Peyer's patch (tissue), 4 donors: ENCODE measurements around the gene CACNA2D3. TPM values are rescaled to one million over a fixed set of nuclear protein-coding genes. Genes with fewer than 3 reads are reported as not detected.
A peak's percentile ranks its signal among the peaks of the same experiment; 100 is the strongest.
"Not testable (repeated sequence)": the region's sequence is repeated elsewhere in the genome, so short reads cannot be mapped to it uniquely, and the experiment has no call there.

Source experiments
- DNase-seq, 3 donors: peaks; one replicate each; pipeline ENCODE4 v3.0.0-alpha.2; 2017 to 2019
- H3K27ac ChIP-seq, 4 donors: fragments of 200-600 bp; sonication (generic); one replicate each; pipeline ENCODE4 v1.5.1; 2016 to 2019
- H3K27me3 ChIP-seq, 2 donors: fragments of 200-600 bp; sonication (generic); one replicate each; pipeline ENCODE4 v1.5.1; 2019
- H3K36me3 ChIP-seq, 3 donors: fragments of 200-600 bp; sonication (generic); one replicate each; pipeline ENCODE4 v1.5.1; 2016 to 2019
- H3K4me1 ChIP-seq, 4 donors: fragments of 200-600 bp; sonication (generic); one replicate each; pipeline ENCODE4 v1.5.1; 2016 to 2019
- H3K4me3 ChIP-seq, 4 donors: fragments of 200-600 bp; sonication (generic); 1 replicate in 3 of 4; 2 replicates in 1 of 4; pipeline ENCODE4 v1.5.1; 2016 to 2019; ENCODE audit warnings: mild to moderate bottlenecking in 1 of 4
- H3K9me3 ChIP-seq, 4 donors: fragments of 200-600 bp; sonication (generic); one replicate each; pipeline ENCODE4 v1.5.1; 2016 to 2019; ENCODE audit warnings: mild to moderate bottlenecking in 1 of 4
- POLR2A ChIP-seq, 2 donors: fragments of 450-650 bp; IDR thresholded peaks; one replicate each; pipeline ENCODE4 v1.5.1; 2017; ENCODE audit warnings: antibody characterized with exemption in 2 of 2, mild to moderate bottlenecking in 2 of 2, moderate library complexity in 2 of 2
- total RNA-seq, 4 donors: library from RNA; depleted of rRNA; stranded (reverse); fragments of >200 nt; gene quantifications; one replicate each; pipeline ENCODE4 v1.1.0, GENCODE V29; 2016
- TF ChIP-seq, protein P1 (sequence below), 6 experiments: fragments of 450-650 bp in 4 of 6; fragments of 200-600 bp in 2 of 6; sonication (generic) in 1 of 6; IDR thresholded peaks; one replicate each; pipeline ENCODE4 v1.5.1; 2017 to 2019; ENCODE audit warnings: antibody characterized with exemption in 6 of 6, mild to moderate bottlenecking in 3 of 6, moderate library complexity in 1 of 6

The CACNA2D3 gene
- total RNA-seq, 4 donors from 2014 or later = 0.27 to 5.0 TPM; not detected in 2

DNA sequence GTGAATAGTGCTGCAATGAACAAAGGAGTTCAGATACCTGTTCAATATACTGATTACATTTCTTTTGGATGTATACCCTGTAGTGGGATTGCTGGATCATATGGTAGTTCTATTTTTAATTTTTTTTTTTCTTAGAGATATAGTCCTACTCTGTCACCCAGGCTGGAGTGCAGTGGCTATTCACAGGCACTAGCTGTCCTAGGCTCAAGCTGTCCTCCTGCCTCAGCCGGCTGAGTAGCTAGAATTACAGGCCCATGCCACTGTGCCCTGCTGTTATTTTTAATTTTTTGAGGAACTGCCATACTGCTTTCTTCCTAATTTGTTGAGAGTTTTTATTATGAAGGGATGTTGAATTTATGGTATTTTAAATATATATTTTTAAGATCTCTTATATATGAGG lies 23.0 kb upstream of the CACNA2D3 start:
- no peaks in the 10 kb centered on the region for H3K9me3 ChIP-seq
- H3K4me3 ChIP-seq = no peak overlapping the region
- no peak for TF ChIP-seq POLR2A (IDR thresholded peaks at IDR 0.05)
- TF ChIP-seq, protein P1, sequence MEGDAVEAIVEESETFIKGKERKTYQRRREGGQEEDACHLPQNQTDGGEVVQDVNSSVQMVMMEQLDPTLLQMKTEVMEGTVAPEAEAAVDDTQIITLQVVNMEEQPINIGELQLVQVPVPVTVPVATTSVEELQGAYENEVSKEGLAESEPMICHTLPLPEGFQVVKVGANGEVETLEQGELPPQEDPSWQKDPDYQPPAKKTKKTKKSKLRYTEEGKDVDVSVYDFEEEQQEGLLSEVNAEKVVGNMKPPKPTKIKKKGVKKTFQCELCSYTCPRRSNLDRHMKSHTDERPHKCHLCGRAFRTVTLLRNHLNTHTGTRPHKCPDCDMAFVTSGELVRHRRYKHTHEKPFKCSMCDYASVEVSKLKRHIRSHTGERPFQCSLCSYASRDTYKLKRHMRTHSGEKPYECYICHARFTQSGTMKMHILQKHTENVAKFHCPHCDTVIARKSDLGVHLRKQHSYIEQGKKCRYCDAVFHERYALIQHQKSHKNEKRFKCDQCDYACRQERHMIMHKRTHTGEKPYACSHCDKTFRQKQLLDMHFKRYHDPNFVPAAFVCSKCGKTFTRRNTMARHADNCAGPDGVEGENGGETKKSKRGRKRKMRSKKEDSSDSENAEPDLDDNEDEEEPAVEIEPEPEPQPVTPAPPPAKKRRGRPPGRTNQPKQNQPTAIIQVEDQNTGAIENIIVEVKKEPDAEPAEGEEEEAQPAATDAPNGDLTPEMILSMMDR (IDR thresholded peaks at IDR 0.05) = no peak
- no peaks in the 10 kb centered on the region for H3K36me3 ChIP-seq
- H3K4me1 ChIP-seq = no peaks in the 10 kb centered on the region
- H3K27ac ChIP-seq = no peak overlapping the region
- no peak for DNase-seq
- H3K27me3 ChIP-seq = no peaks in the 10 kb centered on the region

DNA sequence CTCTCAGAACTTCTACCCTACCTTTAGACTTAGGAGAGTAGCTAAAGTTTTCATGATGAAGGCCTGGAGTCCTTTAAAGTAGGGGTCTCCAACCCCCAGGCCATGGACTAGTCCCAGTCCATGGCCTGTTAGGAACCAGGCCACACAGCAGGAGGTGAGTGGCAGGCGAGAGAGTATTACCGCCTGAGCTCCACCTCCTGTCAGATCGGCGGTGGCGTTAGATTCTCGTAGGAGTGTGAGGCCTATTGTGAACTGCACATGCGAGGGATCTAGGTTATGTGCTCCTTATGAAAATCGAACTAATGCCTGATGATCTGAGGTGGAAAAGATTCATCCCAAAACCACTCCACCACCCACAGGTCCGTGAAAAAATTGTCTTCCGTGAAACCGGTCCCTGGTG lies 18.3 kb upstream of the CACNA2D3 start:
- H3K4me1 ChIP-seq = no peaks in the 10 kb centered on the region
- H3K9me3 ChIP-seq = no peaks in the 10 kb centered on the region
- DNase-seq = no peak
- TF ChIP-seq, protein P1 (IDR thresholded peaks at IDR 0.05) = no peak
- TF ChIP-seq POLR2A (IDR thresholded peaks at IDR 0.05) = no peak
- H3K36me3 ChIP-seq = no peaks in the 10 kb centered on the region
- no peak overlapping the region for H3K4me3 ChIP-seq
- no peaks in the 10 kb centered on the region for H3K27me3 ChIP-seq
- no peak overlapping the region for H3K27ac ChIP-seq

DNA sequence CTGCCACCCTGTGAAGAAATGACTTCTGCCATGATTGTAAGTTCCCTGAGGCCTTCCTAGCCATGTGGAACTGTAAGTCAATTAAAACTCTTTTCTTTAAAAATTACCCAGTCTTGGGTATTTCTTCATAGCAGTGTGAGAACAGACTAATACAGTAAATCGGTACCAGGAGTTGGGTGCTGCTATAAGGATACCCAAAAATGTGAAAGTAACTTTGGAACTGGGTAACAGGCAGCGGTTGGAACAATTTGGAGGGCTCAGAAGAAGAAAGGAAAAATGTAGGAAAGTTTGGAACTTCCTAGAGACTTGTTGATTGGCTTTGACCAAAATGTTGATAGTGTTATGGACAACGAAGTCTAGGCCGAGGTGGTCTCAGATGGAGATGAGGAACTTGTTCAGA lies 6.2 kb upstream of the CACNA2D3 start:
- not testable (repeated sequence) for H3K9me3 ChIP-seq, H3K36me3 ChIP-seq, H3K27ac ChIP-seq

DNA sequence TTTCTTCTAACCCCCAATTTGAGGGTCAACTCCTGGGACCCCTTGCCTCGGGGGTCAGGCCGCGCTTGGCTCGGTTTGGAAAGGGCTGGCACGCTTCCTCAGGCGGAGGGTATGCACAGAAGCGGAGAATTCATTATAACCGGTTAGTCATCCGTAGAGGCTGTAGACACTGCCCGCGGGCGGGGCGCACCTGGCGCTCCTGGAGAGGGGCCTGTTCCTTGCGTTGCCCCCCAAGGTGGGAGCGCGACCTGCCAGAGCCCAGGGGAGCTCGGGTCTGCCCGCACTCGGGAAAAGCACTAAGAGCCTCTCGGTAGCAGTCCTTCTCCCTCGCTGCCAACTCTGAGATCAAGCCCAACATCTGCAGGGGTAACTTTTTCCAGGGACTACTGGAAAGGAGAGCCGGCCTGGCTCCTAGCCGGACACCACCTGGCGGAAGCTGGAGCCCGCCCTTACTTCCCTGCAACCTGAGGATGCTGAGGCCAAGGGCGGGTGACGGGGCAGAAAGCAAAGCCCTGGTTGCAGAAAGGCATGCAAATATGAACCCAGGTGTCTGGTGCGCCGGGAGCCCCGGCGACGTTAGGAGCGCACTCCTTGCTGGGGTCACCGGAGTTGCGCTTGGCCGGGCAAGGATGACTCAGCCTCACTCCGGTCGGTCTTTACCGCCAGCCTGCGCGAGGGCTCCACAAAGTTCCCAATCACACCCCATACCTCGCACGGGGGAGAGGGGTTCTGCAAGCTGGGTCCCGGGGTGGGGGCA lies 1.5 kb upstream of the CACNA2D3 start:
- DNase-seq = no peak

More for the DNA sequence above, 6.2 kb upstream of the CACNA2D3 start:
- H3K4me3 ChIP-seq, H3K27me3 ChIP-seq, DNase-seq, H3K4me1 ChIP-seq: not testable (repeated sequence)

DNA sequence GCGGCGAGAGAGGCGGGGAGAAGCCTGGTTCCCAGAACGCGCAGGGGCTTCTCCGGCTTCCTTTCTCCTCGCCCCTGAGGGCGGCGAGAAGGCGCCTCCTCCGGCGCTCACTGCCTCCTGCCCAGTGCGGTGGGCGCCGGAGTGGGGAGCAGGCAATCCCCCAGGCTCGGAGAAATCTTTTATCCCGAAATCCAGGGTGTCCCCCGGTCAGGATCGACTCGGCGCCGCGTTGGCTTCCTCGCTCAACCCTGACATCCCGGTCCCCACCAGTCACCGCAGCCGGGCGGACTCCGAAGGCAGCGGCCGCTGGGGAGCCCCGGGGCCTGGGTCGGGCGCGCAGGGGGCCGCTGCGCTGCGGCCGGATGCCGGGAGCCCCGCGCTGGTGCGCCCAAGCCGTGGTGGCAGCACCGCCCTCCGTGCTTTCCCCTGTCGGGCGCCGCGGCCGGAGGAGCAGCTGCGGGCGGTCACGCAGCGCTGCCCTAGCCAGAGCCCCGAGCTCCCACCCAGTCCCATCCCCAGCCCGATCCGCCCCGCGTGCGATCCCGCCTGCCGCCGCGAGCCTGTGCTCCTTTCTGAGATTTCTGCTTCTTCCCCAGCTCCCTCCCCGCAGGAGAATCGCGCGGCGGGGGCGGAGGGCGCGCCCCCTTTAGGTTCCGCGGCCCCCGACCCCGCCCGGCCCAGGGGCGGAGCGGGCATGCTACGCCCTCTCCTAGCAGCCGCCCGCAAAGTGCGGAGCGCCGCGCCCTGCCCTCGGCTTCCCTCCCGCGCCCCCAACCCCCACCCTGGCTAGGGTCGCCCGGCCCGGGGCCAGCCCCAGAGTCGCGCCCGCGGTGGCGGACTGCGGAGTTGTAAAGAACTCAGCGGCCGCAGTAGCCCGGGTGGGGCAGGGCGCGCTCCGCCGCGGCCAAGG lies 683 bp upstream of the CACNA2D3 start:
- Histone ChIP-seq H3K4me1 (peaks cover 0 to 21% (median 0%) of the 10 kb centered on the region in 4 donors), H3K9me3 (no peaks in the 10 kb centered on the region), H3K27me3 (peaks cover 0 to 7% of the 10 kb centered on the region in 2 donors), H3K36me3 (no peaks in the 10 kb centered on the region), H3K27ac (no peak overlapping the region), H3K4me3 (peak overlapping the region; percentile 26 to 59 (median 40))
- DNase-seq = no peak
- TF ChIP-seq, protein P1 (IDR thresholded peaks at IDR 0.05) = no peak
- TF ChIP-seq POLR2A (IDR thresholded peaks at IDR 0.05) = no peak

More for the DNA sequence above, 1.5 kb upstream of the CACNA2D3 start:
- Histone ChIP-seq H3K36me3 (no peaks in the 10 kb centered on the region), H3K9me3 (no peaks in the 10 kb centered on the region), H3K27ac (no peak overlapping the region), H3K4me1 (peaks cover 0 to 21% (median 0%) of the 10 kb centered on the region in 4 donors), H3K4me3 (peak overlapping the region in 2 of 4 donors; percentile 31 to 59), H3K27me3 (peaks cover 0 to 7% of the 10 kb centered on the region in 2 donors)
- TF ChIP-seq POLR2A (IDR thresholded peaks at IDR 0.05) = no peak
- TF ChIP-seq, protein P1 (IDR thresholded peaks at IDR 0.05) = no peak
